HUES48 (cell line): ENCODE results near the gene CACNA1E.

Experiments
- H3K27ac ChIP-seq: one replicate; pipeline ENCODE4 v1.7.0; 2013; ENCODE audit warnings: low read depth, low read length, inconsistent platforms
- H3K27me3 ChIP-seq: 2 replicates; pipeline ENCODE4 v1.6.1; 2013; ENCODE audit warnings: mild to moderate bottlenecking, low read length; ENCODE audit not compliant: control insufficient read depth, insufficient read depth
- H3K36me3 ChIP-seq: 2 replicates; pipeline ENCODE4 v1.6.1; 2013; ENCODE audit warnings: low read length; ENCODE audit not compliant: control insufficient read depth, insufficient read depth
- H3K4me1 ChIP-seq: 2 replicates; pipeline ENCODE4 v1.6.1; 2013; ENCODE audit warnings: mild to moderate bottlenecking, low read length; ENCODE audit not compliant: control insufficient read depth, insufficient read depth
- H3K4me3 ChIP-seq: 2 replicates; pipeline ENCODE4 v1.5.1; 2013; ENCODE audit warnings: mild to moderate bottlenecking, low read depth, low read length
- H3K9ac ChIP-seq: 2 replicates; pipeline ENCODE4 v1.6.1; 2013; ENCODE audit warnings: mild to moderate bottlenecking, low read depth, low read length, moderate library complexity
- H3K9me3 ChIP-seq: 2 replicates; pipeline ENCODE4 v1.6.1; 2013; ENCODE audit warnings: low read length; ENCODE audit not compliant: control insufficient read depth, insufficient read depth

CACNA1E gene

DNA sequence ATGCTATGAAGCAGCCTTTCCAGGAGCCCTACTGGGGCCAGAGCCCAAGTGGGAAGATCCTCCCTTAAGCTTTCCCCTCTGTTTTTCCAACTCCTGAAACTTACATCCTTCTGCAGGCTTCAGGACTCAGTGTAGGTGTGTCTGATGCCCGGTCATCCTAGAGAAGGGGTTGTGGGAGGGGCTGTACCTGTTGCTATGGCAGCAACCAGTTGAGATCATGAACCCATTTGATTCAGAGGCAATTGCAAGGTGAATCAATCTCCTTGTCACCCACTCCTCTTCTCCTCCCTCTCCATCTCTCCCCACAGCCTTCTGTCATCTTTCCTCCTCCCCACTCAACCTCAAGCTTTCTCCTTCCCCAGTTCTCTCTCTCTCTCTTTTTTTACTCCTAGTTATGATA, 151.8 kb downstream of the CACNA1E start:
- Histone ChIP-seq H3K27ac (no peak overlapping the region), H3K4me3 (no peak overlapping the region), H3K9me3 (no peaks in the 10 kb centered on the region), H3K4me1 (no peaks in the 10 kb centered on the region), H3K36me3 (no peaks in the 10 kb centered on the region), H3K9ac (no peak overlapping the region), H3K27me3 (no peaks in the 10 kb centered on the region)

DNA sequence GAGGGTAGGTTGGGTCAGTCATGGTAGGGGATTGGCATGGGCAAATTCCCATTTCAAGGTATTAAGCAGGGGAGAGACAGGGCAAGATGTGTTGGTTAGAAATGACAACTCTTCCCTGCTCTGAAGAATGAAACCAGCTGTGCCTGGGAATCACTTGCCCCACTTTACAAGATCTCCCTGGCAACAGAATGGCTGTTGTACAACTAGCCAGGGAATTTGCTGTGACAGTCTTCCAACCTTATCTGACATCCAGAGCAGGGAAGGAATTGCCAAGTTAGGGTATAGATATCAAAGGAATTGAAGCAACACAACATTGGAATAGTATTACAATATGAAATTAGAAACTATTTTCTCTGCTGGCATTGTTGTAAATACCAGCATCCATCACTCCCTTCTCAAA, 154.7 kb downstream of the CACNA1E start:
- Histone ChIP-seq H3K9ac (no peak overlapping the region), H3K4me1 (no peaks in the 10 kb centered on the region), H3K9me3 (no peaks in the 10 kb centered on the region), H3K36me3 (no peaks in the 10 kb centered on the region), H3K4me3 (no peak overlapping the region), H3K27ac (no peak overlapping the region), H3K27me3 (no peaks in the 10 kb centered on the region)

DNA sequence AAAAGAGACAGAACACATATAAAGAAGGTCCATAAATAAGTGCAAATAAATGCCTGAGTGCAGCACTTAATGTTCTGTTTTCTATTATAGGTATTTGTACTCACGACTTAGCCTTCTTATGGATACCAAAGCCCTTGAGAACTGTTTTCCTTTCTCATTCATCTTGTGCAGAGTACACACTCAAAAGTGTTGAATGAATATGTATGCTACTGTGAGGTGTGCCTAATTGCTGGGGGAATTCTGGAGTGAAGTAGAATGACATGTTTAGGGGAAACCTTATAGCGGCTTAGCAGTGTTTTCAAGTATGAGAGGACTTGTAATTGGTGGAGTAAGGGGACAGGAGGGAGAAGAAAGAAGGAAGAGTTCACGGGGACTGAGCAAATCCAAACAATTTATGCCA, 157.6 kb downstream of the CACNA1E start:
- Histone ChIP-seq H3K9me3 (no peaks in the 10 kb centered on the region), H3K27ac (no peak overlapping the region), H3K4me1 (no peaks in the 10 kb centered on the region), H3K4me3 (no peak overlapping the region), H3K36me3 (no peaks in the 10 kb centered on the region), H3K9ac (no peak overlapping the region), H3K27me3 (no peaks in the 10 kb centered on the region)

DNA sequence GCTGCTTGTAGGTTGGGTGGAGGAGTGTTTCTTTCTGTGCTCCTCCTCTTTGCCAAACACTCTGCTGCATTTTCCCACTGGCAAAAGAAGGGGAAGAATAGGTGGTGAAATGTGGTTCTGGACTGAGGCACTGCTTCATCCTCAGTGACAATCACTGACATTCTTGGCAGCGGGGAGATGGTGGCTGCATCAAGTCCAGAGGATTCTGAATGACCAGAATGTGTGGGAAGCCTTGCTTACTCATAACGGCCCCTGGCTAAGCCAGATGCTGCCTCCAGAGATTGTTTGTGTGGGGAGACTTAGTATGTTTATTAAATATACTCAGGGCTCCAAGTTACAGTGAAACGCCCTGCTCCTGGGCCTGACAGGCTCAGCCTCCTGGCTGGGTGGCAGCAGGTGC, 160.3 kb downstream of the CACNA1E start:
- H3K4me3 ChIP-seq: no peak overlapping the region
- H3K27ac ChIP-seq: no peak overlapping the region
- H3K27me3 ChIP-seq: no peaks in the 10 kb centered on the region

DNA sequence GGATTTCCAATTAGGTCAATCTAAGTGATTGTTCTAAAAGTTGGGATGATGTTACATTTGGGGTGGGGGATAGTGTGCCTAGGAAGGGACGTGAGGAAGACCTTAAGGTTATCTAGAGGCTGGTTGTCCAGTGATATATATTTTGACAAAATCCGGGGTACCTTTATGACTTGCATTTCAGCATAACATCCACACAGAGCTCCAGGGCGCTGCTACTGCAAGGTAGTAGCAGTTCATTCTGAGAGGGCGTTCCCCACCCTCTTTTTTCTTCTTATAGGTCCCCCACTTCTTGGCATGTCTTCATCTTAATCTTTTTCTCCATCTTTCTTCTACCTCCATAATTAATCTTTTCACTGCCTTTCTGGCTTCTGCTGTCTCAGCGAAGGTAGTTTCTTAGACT, 161.9 kb downstream of the CACNA1E start:
- Histone ChIP-seq H3K9me3 (no peaks in the 10 kb centered on the region), H3K27me3 (no peaks in the 10 kb centered on the region), H3K27ac (no peak overlapping the region), H3K4me3 (no peak overlapping the region), H3K4me1 (no peaks in the 10 kb centered on the region), H3K9ac (no peak overlapping the region), H3K36me3 (no peaks in the 10 kb centered on the region)

More for the DNA sequence above, 160.3 kb downstream of the CACNA1E start:
- Histone ChIP-seq H3K4me1 (no peaks in the 10 kb centered on the region), H3K9me3 (no peaks in the 10 kb centered on the region), H3K36me3 (no peaks in the 10 kb centered on the region), H3K9ac (no peak overlapping the region)

DNA sequence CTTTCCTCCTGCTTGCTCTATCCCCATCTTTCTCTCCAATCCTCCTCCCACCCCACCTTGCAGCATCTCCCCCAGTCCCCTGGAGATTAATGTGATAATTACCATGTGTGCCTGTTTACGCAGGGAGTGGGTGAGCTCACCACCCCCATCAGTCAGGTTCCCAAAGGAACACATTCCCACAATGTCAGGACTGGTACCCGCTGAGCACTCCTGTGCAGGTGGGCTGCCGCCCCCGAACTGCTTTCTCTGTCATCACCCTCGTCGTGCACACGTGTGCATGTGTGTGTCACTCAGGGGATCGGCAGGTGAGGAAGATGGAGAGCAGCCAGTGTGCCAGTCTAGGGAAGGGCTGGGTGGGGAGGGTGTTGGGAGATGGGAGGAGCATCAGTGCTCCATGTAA, 163.4 kb downstream of the CACNA1E start:
- Histone ChIP-seq H3K9ac (no peak overlapping the region), H3K36me3 (no peaks in the 10 kb centered on the region), H3K4me1 (no peaks in the 10 kb centered on the region), H3K9me3 (no peaks in the 10 kb centered on the region), H3K4me3 (no peak overlapping the region), H3K27ac (no peak overlapping the region), H3K27me3 (no peaks in the 10 kb centered on the region)

DNA sequence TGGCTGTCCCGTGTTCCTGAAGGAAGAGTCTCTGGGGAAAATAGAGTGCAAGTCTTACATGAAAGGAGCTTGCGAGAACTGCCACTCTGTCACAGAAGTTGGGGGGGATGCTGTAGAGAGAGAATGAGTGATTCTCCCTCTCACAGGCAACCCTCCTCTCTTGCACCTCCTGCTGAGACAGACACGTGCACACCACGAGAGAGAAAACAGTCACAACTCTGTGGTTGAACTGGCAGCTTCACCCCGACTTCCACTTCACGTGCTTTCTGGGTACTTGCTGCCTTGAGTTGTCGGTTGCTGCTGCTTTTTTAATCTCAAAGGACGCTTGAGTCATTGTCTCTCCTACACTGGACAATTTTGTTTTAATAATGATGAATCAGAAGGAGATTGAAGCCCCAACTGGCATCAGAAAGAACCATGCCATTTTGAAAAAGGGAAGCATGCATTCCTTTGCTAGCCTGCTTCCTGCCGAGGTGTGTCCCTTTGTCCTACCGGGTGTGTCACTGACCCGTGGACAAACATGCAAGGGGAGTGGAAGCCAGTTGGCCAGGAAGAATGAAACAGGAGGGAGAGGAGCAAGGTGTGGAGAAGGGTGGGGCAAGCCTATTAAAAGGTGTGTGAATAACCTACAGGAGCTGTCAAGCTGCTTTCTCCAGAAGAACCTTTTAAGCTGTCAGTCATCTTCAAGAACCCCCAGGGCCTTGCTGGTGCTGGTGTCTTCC, 164.2 kb downstream of the CACNA1E start:
- Histone ChIP-seq H3K27me3 (no peaks in the 10 kb centered on the region), H3K36me3 (no peaks in the 10 kb centered on the region), H3K9me3 (no peaks in the 10 kb centered on the region), H3K4me1 (no peaks in the 10 kb centered on the region), H3K27ac (no peak overlapping the region), H3K9ac (no peak overlapping the region), H3K4me3 (no peak overlapping the region)

DNA sequence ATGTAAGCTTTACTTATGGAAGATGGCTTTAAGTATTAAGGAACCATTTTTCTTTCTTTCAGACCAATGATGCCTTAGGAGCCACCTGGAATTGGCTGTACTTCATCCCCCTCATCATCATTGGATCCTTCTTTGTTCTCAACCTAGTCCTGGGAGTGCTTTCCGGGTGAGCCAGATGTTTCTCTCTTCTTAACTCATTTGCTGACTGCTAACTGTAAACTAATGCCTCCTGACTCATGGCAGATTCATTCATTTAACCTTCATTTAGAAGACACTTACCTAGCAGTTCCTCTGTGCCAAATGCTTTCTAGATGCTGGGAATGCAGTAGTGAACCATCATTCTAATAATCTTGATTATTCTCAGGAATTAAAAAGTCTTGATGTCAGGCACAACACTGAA, 168.0 kb downstream of the CACNA1E start:
- H3K4me3 ChIP-seq: no peak overlapping the region
- H3K9me3 ChIP-seq: no peaks in the 10 kb centered on the region; the same call in 1 of the 2 replicates
- no peaks in the 10 kb centered on the region for H3K4me1 ChIP-seq
- H3K27me3 ChIP-seq: no peaks in the 10 kb centered on the region
- H3K9ac ChIP-seq: no peak overlapping the region
- no peaks in the 10 kb centered on the region for H3K36me3 ChIP-seq
- no peak overlapping the region for H3K27ac ChIP-seq

DNA sequence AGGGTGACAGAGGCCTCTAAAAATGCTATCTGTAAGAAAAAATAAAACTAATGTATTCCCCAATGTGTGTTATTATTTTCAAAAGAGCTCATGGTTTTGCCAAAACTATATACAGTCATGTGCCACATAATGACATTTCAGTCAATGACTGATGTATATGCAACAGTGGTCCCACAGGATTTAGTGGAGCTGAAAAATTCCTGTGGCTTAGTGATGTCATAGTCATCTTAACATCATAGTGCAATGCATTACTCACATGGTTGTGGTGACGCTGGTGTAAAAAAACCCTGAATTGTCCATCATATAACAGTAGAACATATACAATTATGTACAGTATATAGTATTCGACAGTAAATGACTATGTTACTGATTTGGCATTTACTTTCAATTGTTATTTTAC, 172.4 kb downstream of the CACNA1E start:
- Histone ChIP-seq H3K36me3 (no peaks in the 10 kb centered on the region), H3K9ac (no peak overlapping the region), H3K27me3 (no peaks in the 10 kb centered on the region), H3K4me1 (no peaks in the 10 kb centered on the region), H3K9me3 (no peaks in the 10 kb centered on the region; the same call in 1 of the 2 replicates), H3K27ac (no peak overlapping the region), H3K4me3 (no peak overlapping the region)

DNA sequence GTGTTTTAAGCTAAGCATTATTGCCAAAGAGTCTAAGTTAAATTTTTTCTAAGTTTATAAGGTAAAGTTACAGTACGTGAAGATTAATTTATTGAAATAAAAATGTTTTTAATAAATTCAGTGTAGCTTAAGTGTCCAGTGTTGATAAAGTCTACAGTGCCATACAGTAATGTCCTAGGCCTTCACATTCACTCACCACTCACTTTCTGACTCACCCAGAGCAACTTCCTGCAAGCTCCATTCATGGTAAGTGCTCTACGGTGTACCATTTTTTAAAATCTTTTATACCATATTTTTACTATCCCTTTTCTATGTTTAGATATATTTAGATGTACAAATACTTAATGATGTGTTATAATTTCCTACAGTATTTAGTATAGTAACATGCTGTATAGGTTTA, 173.2 kb downstream of the CACNA1E start:
- Histone ChIP-seq H3K4me1 (no peaks in the 10 kb centered on the region), H3K4me3 (no peak overlapping the region), H3K27me3 (no peaks in the 10 kb centered on the region), H3K9ac (no peak overlapping the region), H3K27ac (no peak overlapping the region), H3K9me3 (no peaks in the 10 kb centered on the region; the same call in 1 of the 2 replicates), H3K36me3 (no peaks in the 10 kb centered on the region)

DNA sequence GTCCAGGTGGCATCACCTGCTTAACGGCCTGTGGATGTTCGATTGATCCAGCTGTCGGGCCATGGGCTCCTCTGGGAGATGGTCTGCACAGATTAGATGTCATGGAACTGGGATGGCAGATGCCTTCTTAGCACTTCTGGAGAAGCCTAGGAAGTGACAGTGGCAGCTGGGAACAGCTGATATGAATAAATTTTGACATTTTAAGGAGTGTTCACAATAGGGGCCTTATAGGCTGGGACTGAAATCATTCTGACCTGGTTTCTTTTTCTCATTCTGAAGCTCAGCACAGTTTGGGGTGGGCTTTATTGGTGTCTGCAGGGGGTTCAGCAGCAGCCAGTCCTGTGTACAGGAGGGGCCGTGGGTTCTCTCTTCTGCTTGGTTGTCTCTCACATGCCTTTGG, 175.3 kb downstream of the CACNA1E start:
- H3K4me1 ChIP-seq: peaks cover 7% of the 10 kb centered on the region; the same call in 1 of the 2 replicates
- no peaks in the 10 kb centered on the region for H3K27me3 ChIP-seq
- no peak overlapping the region for H3K27ac ChIP-seq
- no peaks in the 10 kb centered on the region for H3K36me3 ChIP-seq
- no peaks in the 10 kb centered on the region for H3K9me3 ChIP-seq
- H3K9ac ChIP-seq: no peak overlapping the region
- H3K4me3 ChIP-seq: no peak overlapping the region
